IgD-negative memory B cell (primary cell): ENCODE results near the gene PMF1. TPM values are rescaled to one million over a fixed set of nuclear protein-coding genes. Genes with fewer than 3 reads are reported as not detected.

Source experiments
- H3K27ac Mint-ChIP-seq, 3 donors: one replicate each; pipeline ENCODE4 v1.8.0; 2020 to 2022; ENCODE audit warnings: mild to moderate bottlenecking in 3 of 3, mixed read lengths in 3 of 3, moderate library complexity in 1 of 3
- H3K27me3 Mint-ChIP-seq: one replicate; pipeline ENCODE4 v1.8.0; 2021; ENCODE audit warnings: mixed read lengths
- H3K36me3 Mint-ChIP-seq: one replicate; pipeline ENCODE4 v1.8.0; 2020; ENCODE audit warnings: mild to moderate bottlenecking, mixed read lengths
- H3K4me1 Mint-ChIP-seq, 3 donors: one replicate each; pipeline ENCODE4 v1.8.0; 2020 to 2022; ENCODE audit warnings: mixed read lengths in 3 of 3, mild to moderate bottlenecking in 1 of 3
- H3K4me3 Mint-ChIP-seq, 4 donors: one replicate each; pipeline ENCODE4 v1.8.0; 2020 to 2022; ENCODE audit warnings: mild to moderate bottlenecking in 4 of 4, mixed read lengths in 4 of 4, moderate library complexity in 3 of 4
- H3K9me3 Mint-ChIP-seq, 3 donors: one replicate each; pipeline ENCODE4 v1.8.0; 2020 to 2021; ENCODE audit warnings: mixed read lengths in 3 of 3, mild to moderate bottlenecking in 1 of 3
- polyA plus RNA-seq: library from polyadenylated mRNA; unstranded; fragments of 300-500 nt; fragmentation: Illumina TruSeq; gene quantifications from one replicate; pipeline ENCODE4 v1.2.3, GENCODE V29; 2021

The PMF1 gene
- polyA plus RNA-seq, 1 donor from 2014 or later = 87.0 TPM

GRCh38 chr1:156238248-156238647 lies 25.4 kb downstream of the PMF1 start:
- Mint-ChIP-seq H3K9me3 (no peaks in the 10 kb centered on the region), H3K36me3 (peaks cover 17% of the 10 kb centered on the region), H3K4me1 (no peaks in the 10 kb centered on the region), H3K27me3 (no peaks in the 10 kb centered on the region), H3K4me3 (no peak overlapping the region), H3K27ac (peak overlapping the region in 1 of 3 donors; percentile 73)

- H3K9me3 Mint-ChIP-seq = no peaks in the 10 kb centered on the region
- peaks cover 6 to 7% (median 6%) of the 10 kb centered on the region in 3 donors for H3K4me1 Mint-ChIP-seq
- peaks cover 15% of the 10 kb centered on the region for H3K36me3 Mint-ChIP-seq
- peaks cover 8% of the 10 kb centered on the region for H3K27me3 Mint-ChIP-seq
- H3K4me3 Mint-ChIP-seq = no peak overlapping the region
- peak overlapping the region in 1 of 3 donors; percentile 75 for H3K27ac Mint-ChIP-seq
Observed at GRCh38 chr1:156241311-156241811, 28.6 kb downstream of the PMF1 start.

GRCh38 chr1:156241926-156242325 lies 29.1 kb downstream of the PMF1 start, which contains the start of gene BGLAP:
TSS of gene BGLAP (plus strand) at chr1:156242184. CDS start at chr1:156242232, 48 bp downstream.
- H3K4me3 Mint-ChIP-seq = peak within 1 kb of the TSS in 1 of 4 donors; percentile 17
- H3K27me3 Mint-ChIP-seq = peaks cover 8% of the 10 kb centered on the region
- peaks cover 14% of the 10 kb centered on the region for H3K36me3 Mint-ChIP-seq
- H3K27ac Mint-ChIP-seq = peak within 1 kb of the TSS in 1 of 3 donors; percentile 75
- peaks cover 6 to 7% (median 6%) of the 10 kb centered on the region in 3 donors for H3K4me1 Mint-ChIP-seq
- no peaks in the 10 kb centered on the region for H3K9me3 Mint-ChIP-seq

GRCh38 chr1:156242738-156243137 lies 29.9 kb downstream of the PMF1 start:
- H3K27ac Mint-ChIP-seq = peak overlapping the region in 1 of 3 donors; percentile 47
- H3K9me3 Mint-ChIP-seq = no peaks in the 10 kb centered on the region
- H3K4me3 Mint-ChIP-seq = peak overlapping the region in 1 of 4 donors; percentile 17
- H3K27me3 Mint-ChIP-seq = peaks cover 8% of the 10 kb centered on the region
- H3K36me3 Mint-ChIP-seq = peaks cover 11% of the 10 kb centered on the region
- peaks cover 6 to 7% (median 6%) of the 10 kb centered on the region in 3 donors for H3K4me1 Mint-ChIP-seq

- Mint-ChIP-seq H3K4me3 (peak overlapping the region in 3 of 4 donors; percentile 34 to 75 (median 47)), H3K36me3 (peaks cover 11% of the 10 kb centered on the region), H3K27ac (no peak overlapping the region), H3K4me1 (peaks cover 6 to 7% (median 6%) of the 10 kb centered on the region in 3 donors), H3K27me3 (peaks cover 8% of the 10 kb centered on the region), H3K9me3 (no peaks in the 10 kb centered on the region)
Observed at GRCh38 chr1:156244126-156244525, 31.3 kb downstream of the PMF1 start.

- Mint-ChIP-seq H3K4me1 (peaks cover 6 to 7% (median 6%) of the 10 kb centered on the region in 3 donors), H3K9me3 (no peaks in the 10 kb centered on the region)
Observed at GRCh38 chr1:156244712-156245111, 31.9 kb downstream of the PMF1 start.

GRCh38 chr1:156245451-156246232 lies 32.8 kb downstream of the PMF1 start:
- Mint-ChIP-seq H3K4me1 (peaks cover 6 to 7% (median 6%) of the 10 kb centered on the region in 3 donors), H3K27ac (peak overlapping the region in 1 of 3 donors; percentile 78), H3K36me3 (peaks cover 5% of the 10 kb centered on the region), H3K9me3 (no peaks in the 10 kb centered on the region), H3K4me3 (peak overlapping the region; percentile 75 to 95 (median 88)), H3K27me3 (peaks cover 8% of the 10 kb centered on the region)

More at GRCh38 chr1:156244712-156245111, 31.9 kb downstream of the PMF1 start:
- Mint-ChIP-seq H3K36me3 (peaks cover 8% of the 10 kb centered on the region), H3K4me3 (peak overlapping the region; percentile 9 to 95 (median 80)), H3K27me3 (peaks cover 8% of the 10 kb centered on the region), H3K27ac (no peak overlapping the region)

GRCh38 chr1:156246241-156246780 lies 33.5 kb downstream of the PMF1 start:
- Mint-ChIP-seq H3K4me3 (peak overlapping the region; percentile 9 to 87 (median 70)), H3K4me1 (peaks cover 6 to 7% (median 6%) of the 10 kb centered on the region in 3 donors), H3K27me3 (peaks cover 8% of the 10 kb centered on the region), H3K9me3 (no peaks in the 10 kb centered on the region), H3K36me3 (no peaks in the 10 kb centered on the region), H3K27ac (no peak overlapping the region)

- peaks cover 6 to 7% (median 6%) of the 10 kb centered on the region in 3 donors for H3K4me1 Mint-ChIP-seq
- H3K4me3 Mint-ChIP-seq = peak overlapping the region in 1 of 4 donors; percentile 65
- peaks cover 8% of the 10 kb centered on the region for H3K27me3 Mint-ChIP-seq
- no peaks in the 10 kb centered on the region for H3K9me3 Mint-ChIP-seq
- H3K36me3 Mint-ChIP-seq = no peaks in the 10 kb centered on the region
- H3K27ac Mint-ChIP-seq = no peak overlapping the region
Observed at GRCh38 chr1:156246781-156247459, 34.1 kb downstream of the PMF1 start.

- Mint-ChIP-seq H3K27ac (no peak within 1 kb of the TSS), H3K4me3 (peak within 1 kb of the TSS in 1 of 4 donors; percentile 38), H3K27me3 (peaks cover 8% of the 10 kb centered on the region), H3K9me3 (no peaks in the 10 kb centered on the region), H3K4me1 (peaks cover 6 to 7% (median 6%) of the 10 kb centered on the region in 3 donors), H3K36me3 (no peaks in the 10 kb centered on the region)
Observed at GRCh38 chr1:156247460-156248322, 34.9 kb downstream of the PMF1 start, which contains the start of gene PAQR6. TSS of gene PAQR6 (minus strand) at chr1:156248056. CDS start at chr1:156246731, 1,325 bp downstream.

- Mint-ChIP-seq H3K36me3 (no peaks in the 10 kb centered on the region), H3K27ac (no peak overlapping the region), H3K4me3 (no peak overlapping the region)
Observed at GRCh38 chr1:156248323-156248683, 35.5 kb downstream of the PMF1 start.

GRCh38 chr1:156249593-156249992 lies 36.8 kb downstream of the PMF1 start:
- Mint-ChIP-seq H3K4me3 (peak overlapping the region in 1 of 4 donors; percentile 50), H3K4me1 (peaks cover 4 to 7% (median 6%) of the 10 kb centered on the region in 3 donors), H3K27me3 (peaks cover 6% of the 10 kb centered on the region), H3K27ac (no peak overlapping the region), H3K36me3 (peaks cover 1% of the 10 kb centered on the region), H3K9me3 (no peaks in the 10 kb centered on the region)

More at GRCh38 chr1:156248323-156248683, 35.5 kb downstream of the PMF1 start:
- H3K27me3 Mint-ChIP-seq = peaks cover 8% of the 10 kb centered on the region
- no peaks in the 10 kb centered on the region for H3K9me3 Mint-ChIP-seq
- H3K4me1 Mint-ChIP-seq = peaks cover 6 to 7% (median 6%) of the 10 kb centered on the region in 3 donors

- H3K9me3 Mint-ChIP-seq = no peaks in the 10 kb centered on the region
- H3K4me3 Mint-ChIP-seq = no peak overlapping the region
- H3K4me1 Mint-ChIP-seq = no peaks in the 10 kb centered on the region
- H3K27me3 Mint-ChIP-seq = no peaks in the 10 kb centered on the region
- no peak overlapping the region for H3K27ac Mint-ChIP-seq
- peaks cover 1% of the 10 kb centered on the region for H3K36me3 Mint-ChIP-seq
Observed at GRCh38 chr1:156251527-156251926, 38.7 kb downstream of the PMF1 start.

GRCh38 chr1:156253634-156254033 lies 40.8 kb downstream of the PMF1 start:
- Mint-ChIP-seq H3K27me3 (no peaks in the 10 kb centered on the region), H3K36me3 (peaks cover 3% of the 10 kb centered on the region), H3K27ac (peak overlapping the region in 1 of 3 donors; percentile 91), H3K9me3 (no peaks in the 10 kb centered on the region), H3K4me3 (no peak overlapping the region), H3K4me1 (no peaks in the 10 kb centered on the region)
